HG03060 (cell line): ENCODE measurements around the gene SFMBT2.

ENCODE experiments used
- ATAC-seq: cut with Tn5 transposase; IDR thresholded peaks from one replicate; pipeline ENCODE4 v1.9.1; 2021; ENCODE audit warnings: low read depth, moderate number of reproducible peaks; ENCODE audit not compliant: unreplicated experiment

The SFMBT2 gene

DNA sequence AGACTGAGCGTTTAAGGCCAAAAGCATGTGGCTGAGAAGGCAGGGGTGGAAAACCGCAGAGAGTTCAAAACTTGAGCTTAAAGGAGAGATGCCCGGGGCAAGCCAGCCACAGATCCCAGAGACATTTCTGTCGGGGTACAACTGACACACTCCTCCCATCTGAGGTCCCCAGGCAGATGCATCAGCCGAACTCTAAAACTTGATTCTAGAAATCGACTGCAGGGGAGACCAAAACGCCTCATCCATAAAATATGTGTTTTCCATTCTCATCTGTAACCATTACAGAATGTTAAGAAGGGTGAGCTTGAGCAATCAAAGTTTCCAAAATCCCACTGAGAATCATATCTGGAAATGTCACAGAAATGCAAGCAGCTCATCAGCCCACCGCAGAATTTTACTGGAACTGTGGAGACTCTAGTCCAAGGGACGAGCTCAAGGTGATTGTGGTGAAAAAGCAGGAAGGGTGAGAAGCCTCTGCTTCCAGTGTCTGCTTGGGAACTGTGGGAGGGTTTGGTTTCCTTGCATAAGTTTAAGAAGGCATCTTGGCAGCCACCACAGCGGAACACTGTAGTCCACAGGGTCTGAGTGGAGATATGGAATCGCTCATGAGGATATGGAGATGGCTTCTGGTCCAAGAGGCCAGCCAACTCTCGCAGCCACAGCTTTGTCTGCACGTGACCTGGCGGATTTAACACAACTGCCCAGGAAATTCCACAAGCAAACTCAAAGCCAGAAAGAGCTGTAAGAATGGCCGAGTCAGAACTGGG, 249.2 kb downstream of the SFMBT2 start:
- no peak for ATAC-seq

DNA sequence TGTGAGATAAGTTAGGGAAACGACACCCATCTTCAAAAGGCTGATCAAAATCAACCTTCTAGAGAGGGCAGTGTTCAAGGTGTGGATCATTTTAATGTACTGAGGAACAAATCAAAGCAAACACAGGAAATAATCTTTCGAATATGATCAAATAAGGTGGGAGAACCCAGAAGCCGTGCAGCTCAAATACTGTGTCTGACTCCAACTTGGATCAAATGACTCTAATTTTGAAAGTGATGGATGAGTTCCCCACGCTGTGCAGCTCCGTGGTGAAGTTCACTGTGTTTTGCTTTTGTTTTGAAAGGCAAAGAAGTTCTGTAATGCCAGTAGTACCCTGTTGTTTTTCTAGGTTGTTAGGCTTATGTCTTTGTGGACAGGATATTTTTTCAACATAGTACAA, 250.9 kb downstream of the SFMBT2 start:
- ATAC-seq = no peak

DNA sequence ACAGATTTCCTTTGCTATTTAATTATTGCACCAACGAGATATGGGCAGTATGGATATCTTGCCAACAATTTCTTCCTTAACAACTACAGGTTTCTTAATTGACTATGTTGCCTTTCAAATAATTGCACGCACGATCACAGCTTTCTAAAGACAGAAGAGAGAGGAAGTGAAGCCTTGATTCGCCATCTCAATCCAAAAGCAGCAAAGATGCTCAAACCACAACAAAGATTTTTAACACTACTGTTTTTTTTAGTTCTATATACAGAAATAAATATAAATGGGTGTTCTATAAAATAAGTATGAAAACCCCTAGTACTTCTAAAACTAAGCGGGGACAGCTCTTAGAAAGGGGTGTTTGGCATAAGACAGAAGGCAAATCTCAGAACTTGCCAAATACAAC, 251.3 kb downstream of the SFMBT2 start:
- ATAC-seq = no peak

DNA sequence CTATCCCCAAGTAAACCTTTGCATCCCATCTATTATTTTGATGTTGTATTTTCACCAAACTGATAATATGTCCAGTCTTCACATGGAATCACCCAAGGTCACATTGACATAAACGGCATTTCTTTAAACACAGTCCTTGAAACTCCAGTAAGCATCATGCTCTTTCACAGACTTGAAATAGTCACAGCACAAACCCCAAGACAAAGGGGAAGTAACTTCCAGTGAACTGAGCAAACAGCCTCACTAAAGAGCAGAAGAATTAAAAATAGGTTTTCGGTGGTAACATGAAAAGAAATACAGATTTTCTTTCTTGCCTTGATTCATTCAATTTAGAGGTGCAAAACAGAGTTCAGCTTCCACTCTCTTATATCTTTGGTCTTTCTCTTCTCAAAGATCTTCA, 253.7 kb downstream of the SFMBT2 start:
- no peak for ATAC-seq

DNA sequence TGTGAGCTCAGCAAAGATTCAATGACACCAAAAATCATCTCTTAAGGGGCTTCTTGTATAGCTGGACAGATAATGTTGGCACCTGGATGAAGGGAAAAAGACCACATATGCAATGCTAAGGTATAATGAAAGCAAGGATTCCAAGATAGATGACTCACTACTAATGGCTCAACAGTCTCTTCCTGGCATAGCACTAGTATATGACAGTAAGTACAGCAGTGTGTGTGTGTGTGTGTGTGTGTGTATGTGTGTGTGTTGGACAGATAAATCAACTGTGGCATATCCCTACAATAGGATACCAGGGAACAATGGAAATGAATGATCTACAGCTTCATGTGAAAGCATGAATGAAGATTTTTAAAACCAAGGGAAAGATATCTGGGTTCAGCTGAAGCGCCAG, 257.1 kb downstream of the SFMBT2 start:
- no peak for ATAC-seq

DNA sequence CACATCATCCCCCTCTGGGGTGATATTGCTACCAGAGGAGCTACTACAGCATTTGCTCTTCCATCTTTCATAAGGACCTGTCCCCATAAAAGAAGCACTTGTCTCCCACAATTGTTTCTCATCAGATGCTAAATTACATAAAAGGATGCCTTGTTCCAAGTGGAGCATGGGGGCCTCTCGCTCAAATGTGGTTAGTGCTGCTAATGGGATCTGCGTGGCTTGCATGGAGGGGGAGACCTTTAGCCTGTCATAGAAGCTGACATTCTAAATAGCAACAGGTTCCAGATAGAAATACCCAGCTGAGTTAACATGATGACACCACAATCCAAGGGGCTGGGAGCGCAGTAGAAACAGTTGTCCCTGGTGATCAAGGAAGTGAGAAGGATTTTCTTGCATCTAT, 257.9 kb downstream of the SFMBT2 start:
- no peak for ATAC-seq

DNA sequence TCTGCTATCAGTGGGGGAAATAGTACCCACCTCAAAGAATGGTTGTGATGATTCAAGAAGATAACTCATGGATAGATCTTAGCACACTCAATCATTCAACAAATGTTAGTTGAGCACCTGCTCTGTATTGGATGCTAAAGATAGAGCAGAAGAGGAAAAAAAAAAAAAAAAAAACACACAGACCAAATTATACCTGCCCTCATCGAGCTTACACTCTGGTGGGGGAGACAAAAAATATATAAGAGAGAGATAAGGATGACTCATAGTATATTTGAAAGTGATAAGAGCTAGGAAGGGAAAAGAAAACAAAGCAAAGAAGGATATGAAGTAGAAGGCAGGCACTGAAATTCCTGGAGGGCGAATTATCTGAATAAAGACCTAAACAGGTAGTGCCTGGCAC, 258.5 kb downstream of the SFMBT2 start:
- no peak for ATAC-seq

DNA sequence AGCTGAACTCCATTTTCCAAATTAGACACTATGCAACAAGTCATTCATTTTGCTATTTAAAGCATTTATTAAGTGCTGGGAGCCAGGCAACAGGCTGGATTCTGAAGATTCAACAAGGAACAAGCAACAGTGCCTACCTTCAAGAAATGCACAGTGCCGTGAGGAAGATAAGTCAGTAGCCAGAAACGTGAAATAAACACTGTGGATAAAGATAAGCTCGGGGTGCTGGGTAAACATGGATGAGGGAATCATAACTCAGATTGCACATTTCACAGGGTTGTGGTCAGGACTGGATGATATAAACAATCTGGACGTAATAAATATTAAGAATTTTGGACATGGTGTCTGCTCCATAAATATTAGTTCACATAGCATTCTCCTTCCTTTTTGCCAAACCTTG, 259.3 kb downstream of the SFMBT2 start:
- ATAC-seq = no peak

DNA sequence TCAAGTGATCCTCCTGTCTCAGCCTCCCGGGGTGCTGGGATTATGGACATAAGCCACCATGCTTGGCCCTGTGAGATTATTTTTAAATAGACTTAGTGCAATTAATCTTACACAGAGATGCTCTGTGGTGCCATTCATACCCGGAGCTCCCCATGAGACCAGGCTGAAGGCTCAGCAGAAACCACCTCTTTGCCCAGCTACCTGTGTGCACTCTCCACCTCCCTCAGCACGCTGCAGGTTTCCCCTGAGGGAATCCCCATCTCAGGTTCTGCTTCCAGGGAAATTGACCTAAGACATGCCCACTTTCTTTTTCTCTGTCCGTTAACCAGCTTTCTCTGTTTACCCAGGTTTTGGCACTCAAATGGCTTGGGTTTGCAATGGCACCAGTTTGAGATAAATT, 260.5 kb downstream of the SFMBT2 start:
- ATAC-seq = no peak

DNA sequence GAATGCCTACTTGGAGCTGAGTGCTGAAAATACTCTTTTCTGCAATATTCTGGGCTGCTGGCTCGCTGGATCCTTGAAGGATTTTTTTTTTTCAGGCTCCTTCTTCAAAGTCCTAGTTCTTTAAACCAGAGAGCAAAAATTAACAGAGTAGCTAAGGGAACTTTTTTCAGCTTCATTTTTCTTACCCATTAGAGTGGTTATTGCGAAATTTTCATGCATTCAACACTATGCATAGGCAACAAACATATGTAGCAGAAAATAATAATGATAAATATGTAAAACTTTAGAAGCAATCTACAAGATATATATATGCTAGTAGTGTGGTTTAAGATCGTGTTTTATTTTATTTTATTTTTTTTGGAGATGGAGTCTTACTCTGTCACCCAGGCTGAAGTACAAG, 264.6 kb downstream of the SFMBT2 start:
- ATAC-seq = no peak

DNA sequence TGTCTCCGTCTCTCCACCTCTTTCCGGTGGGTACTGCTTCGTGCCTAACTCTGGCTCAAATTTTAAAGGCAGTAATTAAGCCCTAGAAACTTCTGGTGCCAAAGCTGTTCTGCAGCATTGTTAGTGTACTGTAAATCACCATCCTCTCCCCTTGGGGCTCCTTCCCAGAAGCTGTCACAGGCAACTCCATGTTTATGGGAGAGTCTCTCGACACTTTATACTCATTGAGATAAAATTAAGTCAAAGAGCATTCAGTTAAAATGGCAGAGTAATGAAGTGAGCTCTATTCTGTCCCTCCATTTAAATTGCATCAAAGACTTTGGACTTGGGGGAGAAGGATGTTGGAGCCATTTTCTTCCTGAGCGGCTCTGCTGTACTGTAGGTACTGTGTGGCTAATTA, 274.8 kb downstream of the SFMBT2 start:
- no peak for ATAC-seq

DNA sequence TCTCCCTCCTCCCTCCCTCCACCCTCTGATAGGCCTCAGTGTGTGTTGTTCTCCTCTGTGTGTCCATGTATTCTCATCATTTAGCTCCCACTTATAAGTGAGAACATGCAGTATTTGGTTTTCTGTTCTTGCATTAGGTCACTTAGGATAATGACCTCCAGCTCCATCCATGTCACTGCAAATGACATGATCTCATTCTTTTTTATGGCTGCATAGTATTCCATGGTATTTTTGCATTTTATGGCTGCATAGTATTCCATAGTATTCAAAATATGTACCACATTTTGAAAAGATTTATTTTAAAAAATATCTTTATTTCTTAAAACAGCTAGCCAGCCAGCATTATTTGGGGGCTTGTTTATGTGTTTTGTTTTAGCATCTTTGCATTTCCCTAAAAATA, 275.6 kb downstream of the SFMBT2 start:
- ATAC-seq = no peak

DNA sequence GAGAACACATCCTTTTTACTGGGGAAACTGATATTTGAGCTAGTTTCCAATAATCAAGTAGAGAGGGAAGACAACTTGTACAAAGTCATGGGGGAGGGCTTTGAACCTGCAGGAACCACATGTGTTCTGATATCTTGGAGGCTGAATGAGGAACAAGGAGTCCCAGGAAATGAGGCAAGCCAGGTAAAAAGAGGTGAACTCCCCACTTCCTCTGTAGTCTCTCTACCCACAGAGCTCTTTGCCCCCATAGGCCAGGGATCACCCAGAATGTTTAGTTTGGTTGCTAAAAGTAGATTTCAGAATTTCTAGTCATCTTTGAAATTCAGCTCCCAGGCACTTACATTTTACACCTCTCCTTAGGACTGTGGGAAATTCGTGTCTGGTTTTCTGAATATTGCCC, 276.4 kb downstream of the SFMBT2 start:
- ATAC-seq = no peak

DNA sequence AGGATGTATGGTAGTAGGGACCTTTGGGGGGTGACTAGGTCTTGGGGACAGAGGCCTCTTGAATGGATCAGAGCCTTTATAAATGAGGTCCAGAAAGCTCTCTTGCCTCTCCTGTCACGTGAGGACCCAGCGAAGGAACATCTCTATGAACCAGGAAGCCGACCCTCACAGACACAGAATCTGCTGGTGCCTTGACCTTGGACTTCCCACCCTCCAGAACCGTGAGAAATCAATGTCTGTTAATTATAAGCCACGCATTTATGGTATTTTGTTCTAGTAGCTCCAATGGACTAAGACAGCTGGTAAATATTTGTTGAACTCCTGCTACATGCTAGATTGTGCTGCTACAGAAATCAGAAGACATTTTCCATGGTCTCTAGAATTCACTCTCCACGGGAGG, 276.9 kb downstream of the SFMBT2 start:
- ATAC-seq = no peak

DNA sequence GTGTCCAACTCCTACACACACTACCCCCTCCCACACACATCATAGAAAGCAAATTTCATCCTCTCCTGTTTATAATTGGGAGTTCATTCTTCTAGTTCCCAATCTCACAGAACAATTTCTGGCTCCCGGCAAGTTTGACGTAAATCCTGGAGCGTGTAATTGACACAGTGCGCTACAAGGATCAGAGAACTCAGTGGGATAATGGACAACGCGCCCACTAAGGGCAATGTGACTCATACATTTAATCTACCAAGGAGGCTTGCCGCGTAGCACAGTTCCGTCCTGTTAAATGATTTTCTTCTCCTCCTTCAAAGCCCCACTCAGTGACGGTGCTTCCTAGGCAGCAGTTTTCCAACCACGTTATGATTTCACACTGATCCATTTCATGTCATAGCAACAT, 277.6 kb downstream of the SFMBT2 start:
- ATAC-seq = no peak

DNA sequence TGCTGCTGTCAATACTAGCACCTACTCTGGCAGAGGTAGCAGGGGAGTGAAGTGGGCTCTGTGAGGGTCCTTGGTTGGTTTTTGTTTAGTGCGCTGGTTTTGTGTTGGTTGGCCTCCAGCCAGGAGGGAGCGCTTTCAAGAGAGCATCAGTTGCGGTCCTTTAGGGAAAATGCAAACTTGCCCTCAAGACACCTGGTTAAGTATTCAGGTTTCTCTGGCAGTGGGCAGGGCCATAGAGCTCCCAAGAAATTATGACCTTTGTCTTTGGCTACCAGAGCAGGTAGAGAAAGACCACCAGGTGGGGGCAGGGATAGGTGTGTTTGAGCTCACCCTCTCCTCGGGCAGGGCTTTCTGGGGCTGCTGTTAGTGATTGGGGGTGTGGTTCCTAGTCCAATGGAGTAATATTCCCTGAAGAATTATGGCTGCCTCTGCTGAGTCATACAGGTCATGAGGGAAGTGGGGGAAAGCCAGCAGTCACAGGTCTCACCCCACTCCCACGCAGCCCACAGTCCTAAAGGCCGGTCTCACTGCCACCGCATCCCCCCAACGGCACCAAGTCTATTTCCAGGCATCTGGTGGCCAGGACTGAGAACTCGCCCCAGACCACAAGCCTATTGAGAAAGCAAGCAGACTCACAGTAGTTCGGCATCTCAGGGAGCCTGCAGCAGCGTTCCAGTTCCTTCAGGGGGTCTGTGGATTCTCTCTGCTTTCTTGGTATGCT, 280.5 kb downstream of the SFMBT2 start:
- no peak for ATAC-seq

DNA sequence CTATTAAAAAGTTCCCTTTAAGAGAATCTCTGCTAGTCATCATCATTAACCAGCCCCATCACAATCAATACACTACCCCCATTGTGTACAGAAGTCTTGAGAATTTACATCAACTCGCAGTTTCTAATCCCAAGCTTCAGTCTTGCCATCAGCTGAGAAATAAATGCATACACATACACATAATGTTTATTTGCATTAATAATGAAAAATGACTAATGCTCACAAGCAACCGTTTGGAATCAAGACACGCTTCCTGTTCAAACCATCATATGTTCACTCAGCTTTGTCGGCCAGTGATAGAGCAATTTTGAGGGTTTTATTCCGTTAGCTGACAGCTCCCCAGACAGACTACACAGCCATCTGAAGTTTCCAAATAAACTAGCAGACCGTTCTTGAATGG, 287.1 kb downstream of the SFMBT2 start:
- ATAC-seq = no peak

DNA sequence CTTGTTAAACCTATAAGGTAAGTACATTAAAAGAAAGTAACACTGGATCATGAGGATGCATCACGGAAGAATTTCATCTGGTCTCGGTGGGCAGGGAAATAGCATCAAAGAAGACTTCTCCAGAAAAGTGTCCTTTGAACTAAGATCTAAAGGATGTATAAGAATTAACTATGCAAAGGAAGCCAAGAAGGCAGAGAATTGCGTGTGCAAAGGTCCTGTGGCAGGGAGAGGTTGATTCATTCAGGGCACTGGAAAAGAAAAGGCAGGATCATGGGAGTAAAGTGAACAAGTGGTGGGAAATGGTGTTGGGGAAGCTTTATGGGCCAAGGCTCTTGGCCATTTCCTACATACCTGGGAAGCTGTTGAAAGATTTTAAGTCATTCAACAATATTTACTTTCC, 288.3 kb downstream of the SFMBT2 start:
- ATAC-seq = no peak

DNA sequence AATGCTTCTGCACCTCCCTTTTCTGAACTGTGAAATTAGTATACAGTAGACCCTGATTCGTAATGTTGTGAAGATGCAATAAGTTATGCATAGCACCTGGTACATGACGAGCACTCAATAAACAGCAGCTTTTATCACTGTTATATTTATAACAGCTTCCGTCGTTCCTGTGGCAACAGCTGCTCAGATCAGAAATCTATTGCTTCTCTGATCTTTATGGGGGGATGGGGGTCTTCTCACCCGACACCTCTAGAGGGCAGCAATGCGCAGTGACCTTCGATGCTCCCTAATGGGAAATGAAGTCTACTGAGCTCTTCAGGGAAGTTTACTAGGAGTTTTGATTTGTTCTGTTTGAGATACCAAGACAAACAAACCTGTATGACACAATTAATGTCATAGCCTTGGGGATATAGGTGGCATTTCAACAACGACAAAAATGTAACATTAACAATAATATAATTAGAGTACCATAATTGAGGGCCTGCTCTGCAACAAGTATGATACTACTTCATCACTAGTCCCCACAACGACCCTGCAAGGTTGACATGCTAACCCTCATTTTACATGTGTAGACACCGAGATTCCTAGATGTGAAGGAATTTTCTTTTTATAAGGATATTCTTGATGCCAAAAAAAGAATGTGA, 289.6 kb downstream of the SFMBT2 start:
- no peak for ATAC-seq

DNA sequence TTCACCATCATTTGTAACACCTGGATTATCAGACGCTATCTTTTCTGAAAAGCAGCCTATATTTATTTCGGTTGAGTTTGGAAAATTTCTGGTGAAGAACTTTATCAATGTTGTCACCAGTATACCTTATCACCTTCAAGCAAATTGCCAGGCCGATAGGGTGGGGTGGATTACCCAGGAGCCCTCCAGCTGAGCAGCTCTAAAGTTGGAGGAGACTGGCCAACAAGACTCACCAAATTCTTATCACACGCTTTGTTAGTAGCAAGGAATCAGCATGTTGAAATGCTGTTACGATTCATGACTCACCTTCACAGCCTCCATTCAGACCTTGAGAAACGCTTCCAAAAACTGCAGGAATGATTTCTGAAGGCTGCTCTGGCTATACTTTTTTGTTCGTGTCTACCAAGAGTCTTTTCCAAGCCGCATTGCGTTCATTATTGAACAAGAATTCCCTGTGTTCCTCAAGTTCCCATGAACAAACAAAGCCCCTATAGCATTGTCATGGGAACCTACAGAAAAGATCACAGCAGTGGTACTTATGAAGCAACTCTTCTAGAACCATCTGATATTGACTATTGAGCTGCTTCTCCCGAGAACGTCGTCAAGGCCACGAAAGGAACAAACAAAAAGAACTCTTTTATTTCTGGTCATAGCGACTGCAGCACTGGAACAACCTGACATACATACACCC, 291.4 kb downstream of the SFMBT2 start:
- no peak for ATAC-seq
